Measurements from ENCODE around the gene TBRG1. TPM values are rescaled to one million over a fixed set of nuclear protein-coding genes. Genes with fewer than 3 reads are reported as not detected.

TBRG1 gene
- total RNA-seq, 1 donor from 2014 or later, result 29.7 TPM

DNA sequence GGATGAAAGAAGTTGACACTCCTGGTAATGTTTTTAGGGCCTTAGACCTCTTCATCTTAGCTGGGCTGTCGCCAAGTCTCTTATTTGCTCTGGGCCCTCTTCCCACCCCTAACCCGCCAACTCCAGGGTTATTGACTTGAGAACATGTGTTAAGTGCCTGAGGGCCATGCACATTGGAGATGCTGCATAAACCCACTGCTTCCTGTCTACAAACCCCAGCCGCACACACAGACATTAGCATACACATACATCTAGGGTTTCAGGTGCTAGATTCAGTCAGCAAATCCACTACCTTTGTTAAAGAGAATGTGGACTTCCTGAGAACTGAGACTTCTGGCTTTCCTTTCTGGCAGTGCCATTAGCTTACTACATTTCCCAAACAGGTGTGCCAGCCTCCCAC lies 10.6 kb upstream of the TBRG1 start:
- Histone ChIP-seq H3K36me3 (no peaks in the 10 kb centered on the region), H3K4me3 (no peak overlapping the region), H3K9me3 (no peaks in the 10 kb centered on the region), H3K27me3 (no peaks in the 10 kb centered on the region), H3K4me1 (no peaks in the 10 kb centered on the region), H3K27ac (no peak overlapping the region)
- TF ChIP-seq, protein P1, sequence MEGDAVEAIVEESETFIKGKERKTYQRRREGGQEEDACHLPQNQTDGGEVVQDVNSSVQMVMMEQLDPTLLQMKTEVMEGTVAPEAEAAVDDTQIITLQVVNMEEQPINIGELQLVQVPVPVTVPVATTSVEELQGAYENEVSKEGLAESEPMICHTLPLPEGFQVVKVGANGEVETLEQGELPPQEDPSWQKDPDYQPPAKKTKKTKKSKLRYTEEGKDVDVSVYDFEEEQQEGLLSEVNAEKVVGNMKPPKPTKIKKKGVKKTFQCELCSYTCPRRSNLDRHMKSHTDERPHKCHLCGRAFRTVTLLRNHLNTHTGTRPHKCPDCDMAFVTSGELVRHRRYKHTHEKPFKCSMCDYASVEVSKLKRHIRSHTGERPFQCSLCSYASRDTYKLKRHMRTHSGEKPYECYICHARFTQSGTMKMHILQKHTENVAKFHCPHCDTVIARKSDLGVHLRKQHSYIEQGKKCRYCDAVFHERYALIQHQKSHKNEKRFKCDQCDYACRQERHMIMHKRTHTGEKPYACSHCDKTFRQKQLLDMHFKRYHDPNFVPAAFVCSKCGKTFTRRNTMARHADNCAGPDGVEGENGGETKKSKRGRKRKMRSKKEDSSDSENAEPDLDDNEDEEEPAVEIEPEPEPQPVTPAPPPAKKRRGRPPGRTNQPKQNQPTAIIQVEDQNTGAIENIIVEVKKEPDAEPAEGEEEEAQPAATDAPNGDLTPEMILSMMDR (IDR thresholded peaks at IDR 0.05), result no peak
- TF ChIP-seq POLR2AphosphoS5 (IDR thresholded peaks at IDR 0.05; ENCODE audit: insufficient read depth in 1 of 2, low read depth in 1 of 2), result no peak
- no peak for TF ChIP-seq POLR2A (IDR thresholded peaks at IDR 0.05)
- intact Hi-C loops (cut with DNase I), result no loop called here
- DNase-seq (ENCODE audit: extremely low spot score in 2 of 2), result no peak

DNA sequence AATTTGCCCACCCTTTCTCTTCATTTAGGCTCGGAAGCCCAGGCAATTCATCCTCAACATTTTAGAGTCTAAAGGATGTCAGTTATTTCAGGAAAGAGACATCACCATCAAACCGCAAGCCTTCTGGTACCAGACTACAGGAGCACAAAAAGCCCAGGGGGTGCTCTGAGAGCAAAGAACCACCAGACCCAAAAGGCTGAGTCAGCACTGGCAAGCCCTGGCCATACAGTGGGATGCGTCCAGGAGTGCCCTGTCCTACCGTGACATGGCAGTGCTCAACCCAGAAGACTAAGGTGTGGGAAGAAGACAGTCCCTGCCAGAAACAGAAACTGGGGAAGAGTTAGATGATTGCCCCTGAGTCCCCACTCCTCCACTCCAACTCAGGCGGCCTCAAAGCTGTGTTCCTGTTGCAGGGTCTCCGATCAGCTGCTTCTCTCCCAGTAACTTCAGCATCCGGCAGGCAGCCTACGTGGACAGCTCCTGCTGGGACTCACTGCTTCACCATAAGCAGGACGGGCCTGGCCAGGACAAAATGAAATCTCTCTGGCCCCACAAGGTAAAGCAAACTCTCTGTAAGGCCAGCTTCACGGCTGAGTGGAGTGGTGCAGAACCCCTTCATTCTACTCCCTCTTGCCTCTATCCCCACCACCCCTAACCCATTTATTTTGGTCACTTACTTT lies 10.0 kb upstream of the TBRG1 start:
- intact Hi-C loops (cut with DNase I), result no loop called here
- no peak for DNase-seq (ENCODE audit: extremely low spot score in 2 of 2)
- H3K27me3 ChIP-seq, result no peaks in the 10 kb centered on the region
- no peak overlapping the region for H3K4me3 ChIP-seq
- no peaks in the 10 kb centered on the region for H3K9me3 ChIP-seq
- no peaks in the 10 kb centered on the region for H3K36me3 ChIP-seq
- no peaks in the 10 kb centered on the region for H3K4me1 ChIP-seq
- no peak overlapping the region for H3K27ac ChIP-seq
- TF ChIP-seq, protein P1 (IDR thresholded peaks at IDR 0.05), result no peak
- TF ChIP-seq POLR2A (IDR thresholded peaks at IDR 0.05) (no peak), POLR2AphosphoS5 (IDR thresholded peaks at IDR 0.05; ENCODE audit: insufficient read depth in 1 of 2, low read depth in 1 of 2) (no peak)

DNA sequence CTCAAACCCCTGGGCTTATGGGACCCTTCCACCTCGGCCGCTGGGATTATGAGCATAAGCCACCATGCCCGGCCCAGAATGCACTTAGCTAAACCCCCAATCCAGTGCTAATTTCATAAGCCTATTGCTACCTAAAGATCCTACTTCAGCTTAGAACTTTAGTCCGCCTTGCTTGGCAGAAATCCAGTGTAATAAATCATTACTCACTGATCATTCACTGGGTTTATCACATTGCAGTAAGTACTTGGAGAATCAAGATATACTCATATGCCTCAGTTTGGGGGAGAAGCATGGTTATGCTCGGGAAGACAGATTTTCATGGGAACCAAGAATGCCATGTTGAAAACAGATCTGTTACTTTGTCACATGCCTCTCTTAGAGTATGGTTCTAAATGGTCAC lies 3.8 kb upstream of the TBRG1 start:
- H3K27ac ChIP-seq, result no peak overlapping the region
- TF ChIP-seq POLR2AphosphoS5 (IDR thresholded peaks at IDR 0.05; ENCODE audit: insufficient read depth in 1 of 2, low read depth in 1 of 2) (no peak), POLR2A (IDR thresholded peaks at IDR 0.05) (no peak)
- TF ChIP-seq, protein P1 (IDR thresholded peaks at IDR 0.05), result no peak
- H3K36me3 ChIP-seq, result no peaks in the 10 kb centered on the region
- intact Hi-C loops (cut with DNase I), result no loop called here
- H3K9me3 ChIP-seq, result no peaks in the 10 kb centered on the region
- peaks cover 15% of the 10 kb centered on the region for H3K4me1 ChIP-seq
- H3K27me3 ChIP-seq, result no peaks in the 10 kb centered on the region
- no peak for DNase-seq (ENCODE audit: extremely low spot score in 2 of 2)
- no peak overlapping the region for H3K4me3 ChIP-seq

DNA sequence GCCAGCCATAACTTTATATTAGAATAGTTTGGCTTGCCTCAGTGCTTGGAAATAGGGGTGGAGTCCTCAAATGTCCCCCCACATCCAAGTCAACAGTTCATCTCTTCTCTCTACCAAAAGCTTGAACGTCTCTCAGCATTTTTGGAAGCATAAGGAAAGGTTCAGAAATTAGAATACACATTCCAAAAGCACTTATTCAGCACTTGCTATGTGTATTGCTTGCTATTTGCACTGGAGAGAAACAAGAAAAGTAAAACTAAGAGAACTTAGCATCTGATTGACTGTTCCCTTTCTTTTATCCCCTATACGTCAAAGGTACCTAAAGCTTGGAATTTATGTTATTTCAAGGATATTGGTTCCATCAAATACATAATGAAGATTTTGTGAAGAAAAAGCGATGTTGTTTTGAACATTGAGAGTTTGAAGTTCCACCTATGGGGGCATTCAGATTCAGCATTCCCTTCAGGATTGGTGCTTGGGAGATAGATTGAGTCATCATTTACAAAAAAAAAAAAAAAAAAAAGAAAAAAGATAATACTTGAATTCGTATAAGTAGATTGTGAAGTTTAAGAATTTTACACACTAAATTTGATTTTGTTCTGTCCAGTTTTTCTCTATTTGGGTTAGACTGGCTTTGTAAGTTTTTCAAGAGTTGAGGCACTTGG lies 1.3 kb downstream of the TBRG1 start:
- intact Hi-C loops (cut with DNase I), result no loop called here
- Histone ChIP-seq H3K4me3 (peak overlapping the region; percentile 94 to 98), H3K36me3 (peaks cover 0 to 27% of the 10 kb centered on the region in 2 donors), H3K27ac (peak overlapping the region; percentile 84), H3K27me3 (no peaks in the 10 kb centered on the region), H3K9me3 (no peaks in the 10 kb centered on the region), H3K4me1 (peaks cover 30% of the 10 kb centered on the region)
- TF ChIP-seq POLR2AphosphoS5 (IDR thresholded peaks at IDR 0.05; ENCODE audit: insufficient read depth in 1 of 2, low read depth in 1 of 2) (no peak), POLR2A (IDR thresholded peaks at IDR 0.05) (no peak)
- TF ChIP-seq, protein P1 (IDR thresholded peaks at IDR 0.05), result no peak
- DNase-seq (ENCODE audit: extremely low spot score in 2 of 2), result no peak
